Breast epithelium (tissue), 4 donors: ENCODE data around the gene ST6GAL1. TPM values are rescaled to one million over a fixed set of nuclear protein-coding genes. Genes with fewer than 3 reads are reported as not detected.
"Not testable (repeated sequence)": the region's sequence is repeated elsewhere in the genome, so short reads cannot be mapped to it uniquely, and the experiment has no call there.

Source experiments
- DNase-seq, 2 donors: peaks; one replicate each; pipeline ENCODE4 v3.0.0-alpha.2; 2019; ENCODE audit warnings: low spot score in 2 of 2
- H3K27ac ChIP-seq, 2 donors: fragments of 200-600 bp; sonication (generic) in 1 of 2; one replicate each; pipeline ENCODE4 v1.5.1; 2016 to 2019; ENCODE audit warnings: mild to moderate bottlenecking in 1 of 2
- H3K27me3 ChIP-seq, 2 donors: fragments of 200-600 bp; sonication (generic) in 1 of 2; one replicate each; pipeline versions ENCODE4 v1.5.1 to v1.6.0; 2017 to 2019; ENCODE audit warnings: control low read depth in 1 of 2, mild to moderate bottlenecking in 1 of 2
- H3K36me3 ChIP-seq: fragments of 200-600 bp; one replicate; pipeline ENCODE4 v1.5.1; 2019
- H3K4me1 ChIP-seq, 2 donors: fragments of 200-600 bp; sonication (generic); one replicate each; pipeline ENCODE4 v1.5.1; 2016 to 2019; ENCODE audit warnings: control low read depth in 1 of 2
- H3K4me3 ChIP-seq, 3 donors: fragments of 200-600 bp; sonication (generic); 1 replicate in 2 of 3; 2 replicates in 1 of 3; pipeline ENCODE4 v1.5.1; 2016 to 2019; ENCODE audit warnings: mild to moderate bottlenecking in 3 of 3, moderate library complexity in 2 of 3
- H3K9me3 ChIP-seq, 2 donors: fragments of 200-600 bp; sonication (generic) in 1 of 2; one replicate each; pipeline ENCODE4 v1.5.1; 2016 to 2019; ENCODE audit warnings: control low read depth in 1 of 2
- POLR2A ChIP-seq: fragments of 450-650 bp; IDR thresholded peaks from one replicate; pipeline ENCODE4 v1.6.1; 2016; ENCODE audit warnings: antibody characterized with exemption, mild to moderate bottlenecking, moderate library complexity
- POLR2AphosphoS5 ChIP-seq, 3 donors: sonication (generic); formaldehyde crosslinking; IDR thresholded peaks; one replicate each; pipeline ENCODE4 v1.6.1; 2017; ENCODE audit warnings: antibody characterized with exemption in 3 of 3
- intact Hi-C: fragments of 100-400 bp; cut with DNase I; formaldehyde crosslinking; loops from one replicate; pipeline ENCODE4 v1.15.1; 2023; ENCODE audit warnings: low total_unique reads
- total RNA-seq, 3 donors: library from RNA; depleted of rRNA; stranded (reverse); fragments of >200 nt; gene quantifications; one replicate each; pipeline ENCODE4 v1.1.0, GENCODE V29; 2016
- TF ChIP-seq, protein P1 (sequence below), 3 donors: fragments of 450-650 bp; IDR thresholded peaks; one replicate each; pipeline ENCODE4 v1.5.1; 2016 to 2017; ENCODE audit warnings: antibody characterized with exemption in 3 of 3, mild to moderate bottlenecking in 3 of 3, moderate library complexity in 3 of 3

ST6GAL1 gene
- total RNA-seq, 3 donors from 2014 or later, result 28.5 to 79.6 (median 42.3) TPM

DNA sequence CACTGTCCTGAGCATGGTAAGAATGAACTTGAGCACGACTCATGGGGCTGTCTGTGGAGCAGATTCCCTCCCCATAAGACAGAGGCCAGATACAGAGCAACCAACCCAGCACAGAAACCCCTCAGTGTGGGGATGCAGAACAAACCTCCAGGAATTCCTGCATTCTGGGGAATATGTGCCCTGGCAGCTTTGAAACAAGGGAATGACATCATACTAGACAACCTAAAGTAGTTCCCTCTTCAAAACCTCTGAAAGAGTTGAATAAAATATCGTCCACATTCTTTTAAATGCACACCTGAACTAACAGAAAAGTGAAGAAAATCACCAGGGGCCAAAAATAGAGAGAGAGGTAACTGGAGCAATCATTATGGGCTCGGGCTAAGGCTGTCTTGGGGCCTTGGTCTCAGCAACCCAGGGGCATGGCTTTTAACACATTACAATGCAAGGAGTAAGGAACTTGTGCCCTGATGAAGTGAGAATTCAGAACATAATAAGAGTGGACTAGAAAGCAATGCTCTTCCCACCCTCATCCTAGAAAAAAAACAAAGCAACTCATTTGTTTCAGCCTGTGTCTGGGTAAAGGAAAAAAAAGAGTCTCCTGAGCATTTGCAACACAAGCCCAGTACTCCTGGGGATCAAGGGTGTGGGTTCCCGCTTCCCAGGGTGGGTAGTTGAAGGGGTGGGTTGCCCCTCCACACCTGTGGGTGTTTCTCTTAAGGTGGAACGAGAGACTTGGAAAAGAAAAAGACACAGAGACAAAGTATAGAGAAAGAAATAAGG lies 43.9 kb upstream of the ST6GAL1 start:
- H3K27ac ChIP-seq, result no peak overlapping the region
- no peak overlapping the region for H3K4me3 ChIP-seq
- no peaks in the 10 kb centered on the region for H3K4me1 ChIP-seq
- intact Hi-C loops, result no loop called here
- H3K36me3 ChIP-seq, result no peaks in the 10 kb centered on the region
- no peak for DNase-seq
- H3K27me3 ChIP-seq, result no peaks in the 10 kb centered on the region
- TF ChIP-seq POLR2A (no peak), POLR2AphosphoS5 (IDR thresholded peaks at IDR 0.05) (no peak)
- TF ChIP-seq, protein P1, sequence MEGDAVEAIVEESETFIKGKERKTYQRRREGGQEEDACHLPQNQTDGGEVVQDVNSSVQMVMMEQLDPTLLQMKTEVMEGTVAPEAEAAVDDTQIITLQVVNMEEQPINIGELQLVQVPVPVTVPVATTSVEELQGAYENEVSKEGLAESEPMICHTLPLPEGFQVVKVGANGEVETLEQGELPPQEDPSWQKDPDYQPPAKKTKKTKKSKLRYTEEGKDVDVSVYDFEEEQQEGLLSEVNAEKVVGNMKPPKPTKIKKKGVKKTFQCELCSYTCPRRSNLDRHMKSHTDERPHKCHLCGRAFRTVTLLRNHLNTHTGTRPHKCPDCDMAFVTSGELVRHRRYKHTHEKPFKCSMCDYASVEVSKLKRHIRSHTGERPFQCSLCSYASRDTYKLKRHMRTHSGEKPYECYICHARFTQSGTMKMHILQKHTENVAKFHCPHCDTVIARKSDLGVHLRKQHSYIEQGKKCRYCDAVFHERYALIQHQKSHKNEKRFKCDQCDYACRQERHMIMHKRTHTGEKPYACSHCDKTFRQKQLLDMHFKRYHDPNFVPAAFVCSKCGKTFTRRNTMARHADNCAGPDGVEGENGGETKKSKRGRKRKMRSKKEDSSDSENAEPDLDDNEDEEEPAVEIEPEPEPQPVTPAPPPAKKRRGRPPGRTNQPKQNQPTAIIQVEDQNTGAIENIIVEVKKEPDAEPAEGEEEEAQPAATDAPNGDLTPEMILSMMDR (IDR thresholded peaks at IDR 0.05), result no peak
- H3K9me3 ChIP-seq, result no peaks in the 10 kb centered on the region

DNA sequence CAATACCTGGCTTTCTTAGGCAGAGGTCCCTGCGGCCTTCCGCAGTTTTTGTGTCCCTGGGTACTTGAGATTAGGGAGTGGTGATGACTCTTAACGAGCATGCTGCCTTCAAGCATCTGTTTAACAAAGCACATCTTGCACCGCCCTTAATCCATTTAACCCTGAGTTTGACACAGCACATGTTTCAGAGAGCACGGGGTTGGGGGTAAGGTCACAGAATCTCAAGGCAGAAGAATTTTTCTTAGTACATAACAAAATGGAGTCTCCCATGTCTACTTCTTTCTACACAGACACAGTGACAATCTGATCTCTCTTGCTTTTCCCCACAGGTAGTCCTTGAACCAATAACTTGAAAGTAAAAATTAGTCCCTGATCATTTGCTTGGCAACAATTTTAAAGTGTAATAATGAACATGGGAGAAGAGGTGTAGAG lies 42.8 kb upstream of the ST6GAL1 start:
- DNase-seq, H3K27me3 ChIP-seq, H3K36me3 ChIP-seq, H3K4me3 ChIP-seq, H3K4me1 ChIP-seq, H3K9me3 ChIP-seq, H3K27ac ChIP-seq, intact Hi-C loops: not testable (repeated sequence)

DNA sequence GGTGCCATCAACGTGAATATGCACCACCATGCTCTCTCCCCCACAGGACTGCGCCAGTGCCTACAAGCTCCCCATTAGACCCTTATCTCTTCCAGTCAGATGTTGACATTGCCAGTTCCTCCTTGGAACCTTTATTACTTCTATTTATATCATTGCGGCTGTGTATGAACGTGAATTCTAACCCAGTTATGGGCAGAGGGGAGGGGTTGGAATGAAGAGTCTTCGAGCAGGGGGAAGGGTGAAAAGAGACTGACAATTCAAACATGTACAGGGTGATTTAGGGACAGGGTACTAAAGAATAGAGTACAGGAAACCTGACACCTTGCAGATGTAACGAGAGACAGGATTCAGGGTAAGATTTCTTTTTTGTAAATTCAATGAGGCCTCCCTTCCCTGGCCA lies 41.8 kb upstream of the ST6GAL1 start:
- TF ChIP-seq POLR2A (no peak), POLR2AphosphoS5 (IDR thresholded peaks at IDR 0.05) (no peak)
- TF ChIP-seq, protein P1 (IDR thresholded peaks at IDR 0.05), result no peak
- no peak for DNase-seq
- no peaks in the 10 kb centered on the region for H3K4me1 ChIP-seq
- H3K36me3 ChIP-seq, result no peaks in the 10 kb centered on the region
- H3K4me3 ChIP-seq, result no peak overlapping the region
- intact Hi-C loops, result no loop called here
- H3K27me3 ChIP-seq, result no peaks in the 10 kb centered on the region
- no peak overlapping the region for H3K27ac ChIP-seq
- no peaks in the 10 kb centered on the region for H3K9me3 ChIP-seq

DNA sequence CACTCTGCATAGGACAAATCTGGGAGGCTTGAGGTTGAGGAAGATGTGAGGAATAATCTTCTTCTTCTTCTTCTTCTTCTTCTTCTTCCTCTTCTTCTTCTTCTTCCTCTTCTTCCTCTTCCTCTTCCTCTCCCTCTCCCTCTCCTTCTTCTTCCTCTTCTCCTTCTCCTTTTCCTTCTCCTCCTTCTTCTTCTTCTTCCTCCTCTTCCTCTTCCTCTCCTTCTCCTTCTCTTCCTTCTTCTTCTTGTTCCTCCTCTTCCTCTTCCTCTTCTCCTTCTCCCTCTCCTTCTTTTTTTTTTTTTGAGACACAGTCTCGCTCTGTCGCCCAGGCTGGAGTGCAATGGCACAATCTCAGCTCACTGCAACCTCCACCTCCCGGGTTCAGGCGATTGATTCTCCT lies 40.6 kb upstream of the ST6GAL1 start:
- intact Hi-C loops, H3K36me3 ChIP-seq, H3K4me3 ChIP-seq: not testable (repeated sequence)

DNA sequence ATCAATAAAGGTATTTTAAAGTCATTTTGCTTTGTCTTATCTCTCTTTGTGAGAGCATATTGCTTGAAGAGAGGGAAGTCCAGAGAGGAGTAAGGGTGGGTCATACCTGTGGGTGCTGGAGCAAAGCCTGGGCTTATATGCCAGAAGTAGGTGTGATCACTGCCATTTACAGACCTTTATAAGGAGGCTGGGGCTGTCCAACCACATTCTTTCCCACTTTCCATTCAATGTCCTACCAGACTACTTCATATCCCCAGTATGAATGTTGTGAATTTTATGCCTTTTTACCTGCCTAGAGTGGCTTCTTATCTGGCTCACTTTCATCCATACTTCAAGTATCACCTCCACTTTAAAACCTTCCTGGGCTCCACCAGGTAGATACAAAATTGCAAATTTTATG lies 39.4 kb upstream of the ST6GAL1 start:
- TF ChIP-seq POLR2AphosphoS5 (IDR thresholded peaks at IDR 0.05) (no peak), POLR2A (no peak)
- TF ChIP-seq, protein P1 (IDR thresholded peaks at IDR 0.05), result no peak
- Histone ChIP-seq H3K9me3 (no peaks in the 10 kb centered on the region), H3K4me3 (no peak overlapping the region), H3K27me3 (no peaks in the 10 kb centered on the region), H3K36me3 (no peaks in the 10 kb centered on the region), H3K27ac (no peak overlapping the region), H3K4me1 (no peaks in the 10 kb centered on the region)
- no peak for DNase-seq
- intact Hi-C loops, result no loop called here

More for the DNA sequence above, 40.6 kb upstream of the ST6GAL1 start:
- not testable (repeated sequence) for H3K27me3 ChIP-seq, H3K4me1 ChIP-seq, DNase-seq, H3K9me3 ChIP-seq, H3K27ac ChIP-seq

DNA sequence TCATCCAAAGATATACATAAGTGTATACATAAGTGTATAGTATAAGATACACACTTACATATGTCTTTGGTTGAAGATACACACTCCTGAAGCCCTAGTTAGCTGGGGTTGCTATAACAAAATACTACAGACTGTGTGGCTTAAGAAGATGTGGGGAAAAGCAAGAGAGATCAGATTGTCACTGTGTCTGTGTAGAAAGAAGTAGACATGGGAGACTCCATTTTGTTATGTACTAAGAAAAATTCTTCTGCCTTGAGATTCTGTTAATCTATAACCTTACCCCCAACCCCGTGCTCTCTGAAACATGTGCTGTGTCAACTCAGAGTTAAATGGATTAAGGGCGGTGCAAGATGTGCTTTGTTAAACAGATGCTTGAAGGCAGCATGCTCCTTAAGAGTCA lies 37.3 kb upstream of the ST6GAL1 start:
- H3K36me3 ChIP-seq, H3K4me1 ChIP-seq, H3K27ac ChIP-seq, DNase-seq, intact Hi-C loops, H3K9me3 ChIP-seq, H3K4me3 ChIP-seq, H3K27me3 ChIP-seq: not testable (repeated sequence)
